GM13976 (cell line): ENCODE measurements around the gene PPP1R1A.

Experiments
- DNase-seq: peaks from one replicate; pipeline ENCODE4 v3.0.0; 2012; ENCODE audit warnings: low spot score
- CTCF ChIP-seq: IDR thresholded peaks from 2 replicates; pipeline ENCODE4 v1.5.1; 2012; ENCODE audit warnings: borderline replicate concordance, mild to moderate bottlenecking; ENCODE audit not compliant: insufficient read depth; ENCODE audit errors: extremely low read depth, missing control alignments, control extremely low read depth
- in situ Hi-C: fragments of 300-500 bp; cut with MboI; formaldehyde crosslinking; loops from one replicate; pipeline ENCODE4 v1.12.0; 2022; ENCODE audit warnings: low sequenced_read_pairs, mixed read lengths, inconsistent platforms; ENCODE audit not compliant: unreplicated experiment

Gene PPP1R1A

GRCh38 chr12:54588110-54588889, at the start of gene PPP1R1A:
Gene PPP1R1A, minus strand, starts transcription at chr12:54588659. Its CDS starts 171 bp downstream, at chr12:54588488.
- in situ Hi-C loops: no loop called here
- no peak for TF ChIP-seq CTCF
- no peak for DNase-seq

- in situ Hi-C loops: no loop called here
- DNase-seq: no peak
- TF ChIP-seq CTCF: no peak
These were observed 46.3 kb upstream of the PPP1R1A start, which contains the start of gene LACRT for GRCh38 chr12:54634795-54635194. Gene LACRT, minus strand, starts transcription at chr12:54634895. Its CDS starts 54 bp downstream, at chr12:54634841.

GRCh38 chr12:54631988-54632728, 43.7 kb upstream of the PPP1R1A start:
- in situ Hi-C loops: no loop called here
- TF ChIP-seq CTCF: no peak
- DNase-seq: no peak

GRCh38 chr12:54631551-54631950, 43.1 kb upstream of the PPP1R1A start:
- no peak for TF ChIP-seq CTCF
- no peak for DNase-seq
- in situ Hi-C loops: no loop called here

GRCh38 chr12:54629925-54630324, 41.5 kb upstream of the PPP1R1A start:
- in situ Hi-C loops: no loop called here
- no peak for DNase-seq
- TF ChIP-seq CTCF: no peak

GRCh38 chr12:54628186-54628846, 39.9 kb upstream of the PPP1R1A start:
- in situ Hi-C loops: no loop called here
- no peak for DNase-seq
- TF ChIP-seq CTCF: no peak
